T-helper 22 cell (primary cell): Measurements from ENCODE around the gene TGFB2.

Source experiments
- DNase-seq: peaks from one replicate; pipeline ENCODE4 v3.0.0-alpha.2; 2020; ENCODE audit warnings: low read depth

Gene TGFB2

DNA sequence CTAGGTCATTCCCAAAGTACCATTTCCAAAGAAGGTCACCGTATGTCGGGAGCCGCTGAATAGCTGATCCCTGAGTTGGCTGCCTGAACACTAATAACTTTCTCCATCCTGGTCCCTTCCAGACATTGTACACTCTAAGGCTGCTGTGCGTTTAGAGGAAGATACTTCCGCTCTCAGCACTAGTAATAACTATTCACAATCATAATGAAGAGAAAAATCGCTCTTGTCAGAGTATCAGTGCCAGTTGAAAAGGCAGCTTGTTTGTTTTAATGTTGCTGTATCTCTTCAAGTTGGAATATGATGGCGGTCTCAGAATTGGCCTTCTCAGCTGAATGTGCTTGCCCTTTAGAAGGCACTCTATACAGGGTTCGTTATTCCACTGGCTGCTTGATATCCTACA, 43.5 kb downstream of the TGFB2 start:
- DNase-seq, result no peak

DNA sequence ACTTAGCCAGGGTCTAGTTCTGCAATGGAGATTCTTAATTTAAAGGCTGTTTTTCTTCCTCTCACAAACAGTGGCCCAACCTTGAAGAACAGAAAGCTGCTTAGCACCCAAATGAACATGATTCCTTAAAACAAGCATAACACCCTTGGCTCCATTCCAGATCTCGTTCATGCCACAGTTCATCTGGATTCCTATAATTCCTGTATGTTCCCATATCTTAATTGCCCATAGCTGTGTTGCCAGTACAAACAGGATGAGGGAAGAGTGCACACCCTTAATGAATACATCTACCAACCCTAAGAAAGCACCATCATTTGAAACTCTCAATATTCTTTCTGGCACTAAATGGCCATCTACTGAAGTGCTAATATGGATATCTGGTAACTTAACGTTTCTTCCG, 45.5 kb downstream of the TGFB2 start:
- no peak for DNase-seq

DNA sequence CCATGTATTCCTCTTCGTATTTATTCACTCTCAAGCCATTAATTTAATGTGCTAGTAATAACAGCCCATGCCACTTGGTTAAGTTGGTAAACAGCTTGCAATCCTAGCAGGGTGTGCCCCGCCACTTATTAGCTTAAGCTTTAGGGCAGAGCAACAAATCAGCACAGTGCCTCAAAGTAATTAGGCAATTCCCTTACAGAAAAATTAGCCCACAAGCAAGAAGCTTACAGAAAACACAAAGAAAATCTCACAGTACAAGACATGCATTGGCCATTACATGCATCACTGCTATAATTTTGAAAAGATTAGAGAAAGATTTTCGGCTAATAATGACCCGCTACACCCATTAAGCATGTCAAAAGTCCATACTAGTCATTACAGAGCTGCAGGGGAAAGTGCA, 47.6 kb downstream of the TGFB2 start:
- DNase-seq, result no peak

DNA sequence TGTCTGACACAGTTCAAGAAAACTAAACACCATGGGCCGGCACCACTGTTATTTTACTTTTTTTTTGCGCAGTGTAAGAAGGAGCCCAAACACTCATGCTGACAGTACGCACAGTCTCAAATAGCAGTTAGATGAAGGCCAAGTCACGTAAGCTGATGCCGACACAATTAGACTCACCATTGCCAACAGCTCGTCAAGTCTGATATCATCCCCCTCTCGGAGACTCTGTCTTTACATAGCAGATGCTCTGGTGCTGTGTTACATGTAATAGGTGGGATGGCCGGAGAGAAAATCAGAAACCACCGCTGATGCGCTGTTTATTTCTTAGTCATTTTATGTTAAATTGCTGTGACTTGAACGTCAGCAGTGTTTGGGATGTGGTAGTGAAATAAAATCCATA, 49.3 kb downstream of the TGFB2 start:
- no peak for DNase-seq

DNA sequence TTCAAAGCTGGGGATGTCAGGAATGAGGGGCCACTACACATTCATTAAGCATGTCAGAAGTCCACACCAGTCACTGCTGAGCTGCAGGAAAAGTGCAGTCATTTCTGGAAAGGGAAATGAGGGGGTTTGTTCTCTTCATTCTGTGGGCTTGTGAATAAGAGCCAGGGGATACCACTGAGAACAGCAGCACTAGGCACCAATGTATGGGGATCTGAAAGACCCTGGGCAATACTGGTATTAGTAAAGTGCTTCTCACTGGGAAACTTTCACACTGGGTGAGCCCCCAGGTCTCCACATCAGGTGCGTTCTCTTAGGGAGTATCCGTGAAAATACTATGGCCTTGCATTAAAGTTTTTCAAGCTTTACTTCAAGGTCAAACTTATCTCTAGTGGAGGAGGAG, 49.9 kb downstream of the TGFB2 start:
- DNase-seq, result no peak

DNA sequence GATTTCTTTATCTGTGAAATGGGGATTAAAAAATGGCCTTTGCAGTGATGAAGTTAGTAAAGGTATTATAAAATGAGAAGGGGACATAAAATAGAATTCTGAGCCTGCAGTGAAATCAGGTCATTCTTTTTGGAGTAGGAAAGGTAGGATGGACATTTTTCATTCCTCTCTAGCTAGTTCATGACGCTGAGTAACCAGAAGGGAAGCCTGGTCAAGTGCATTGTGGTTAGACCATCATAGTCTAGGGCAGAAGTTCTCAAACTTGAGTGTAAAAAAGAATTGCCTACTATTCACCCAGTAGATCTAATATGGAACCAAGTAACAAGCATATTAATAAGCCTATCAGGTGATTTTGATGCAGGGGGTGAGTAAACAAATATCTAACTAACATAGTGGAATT, 50.8 kb downstream of the TGFB2 start:
- DNase-seq, result no peak

DNA sequence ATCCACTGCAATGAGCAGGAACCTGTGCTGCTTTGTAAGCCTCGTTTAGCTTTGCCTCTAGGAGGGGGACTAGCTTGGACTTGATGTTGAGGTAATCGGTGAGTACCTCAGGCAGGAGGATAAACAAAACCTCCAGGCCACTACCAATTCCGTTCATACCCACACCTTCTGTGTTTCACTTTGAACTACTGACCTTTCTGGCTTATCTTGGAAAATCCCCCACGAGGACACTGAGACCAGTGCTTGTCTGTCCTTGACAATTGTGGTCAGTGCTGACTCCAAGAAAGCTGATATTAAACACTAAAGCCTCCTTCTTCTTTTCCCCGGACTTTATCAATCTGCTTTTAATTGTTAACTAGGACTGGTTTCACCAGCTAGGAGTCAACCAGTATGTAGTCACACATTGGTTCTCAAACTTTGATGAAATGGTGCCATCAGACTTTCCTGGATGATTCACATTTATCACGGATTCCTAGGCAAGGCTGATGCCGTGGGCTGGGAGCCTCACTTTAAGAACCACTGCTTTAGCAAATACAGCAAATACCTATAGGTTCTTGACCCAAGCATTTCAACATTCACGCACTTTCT, 52.7 kb downstream of the TGFB2 start:
- DNase-seq, result no peak

DNA sequence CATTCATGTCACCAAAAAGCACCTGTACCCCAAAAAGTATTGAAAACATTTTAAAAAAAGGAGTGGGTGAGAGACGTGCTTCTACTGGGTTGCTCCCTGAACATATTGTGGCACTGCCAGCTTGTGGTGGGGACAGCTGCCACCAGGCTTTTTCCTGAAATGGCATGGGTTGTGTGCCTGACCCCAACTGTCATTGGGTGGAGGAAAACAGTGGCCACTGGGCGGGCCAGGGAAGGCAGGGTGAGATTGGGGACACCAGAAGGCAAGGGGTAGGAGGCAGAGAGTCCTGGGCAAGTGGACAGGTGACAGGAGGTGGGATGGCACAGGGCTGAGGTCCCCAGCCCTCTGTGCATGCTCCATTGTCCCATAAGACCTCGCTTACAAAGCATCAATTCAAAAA, 55.5 kb downstream of the TGFB2 start:
- no peak for DNase-seq

DNA sequence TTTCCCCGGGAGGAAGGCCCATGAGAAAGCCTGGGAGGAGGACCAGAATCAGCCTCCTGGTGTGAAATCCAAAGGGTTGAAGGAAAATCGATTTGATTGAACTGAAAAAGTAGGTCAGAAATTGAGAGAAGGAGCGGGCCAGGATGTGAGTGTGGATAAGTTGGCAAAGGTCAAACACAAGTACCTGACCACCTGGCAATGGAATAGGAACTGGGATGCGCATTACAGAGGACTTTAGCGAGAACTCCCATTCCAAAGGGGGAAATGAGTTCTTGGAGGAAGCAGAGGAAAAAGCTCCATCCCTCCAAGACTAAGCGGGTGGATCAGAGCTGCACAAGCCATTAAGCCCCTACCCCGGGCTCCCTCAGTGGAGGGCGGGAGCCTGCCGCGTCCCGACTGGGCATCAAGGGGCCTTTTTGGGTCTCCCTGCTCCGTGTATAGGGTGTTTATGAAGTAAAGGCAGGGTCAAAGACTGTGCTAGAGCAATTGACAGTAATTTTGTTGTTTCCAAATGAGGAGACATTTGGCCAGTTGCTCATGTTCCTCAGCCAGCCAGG, 56.4 kb downstream of the TGFB2 start:
- DNase-seq, result no peak

DNA sequence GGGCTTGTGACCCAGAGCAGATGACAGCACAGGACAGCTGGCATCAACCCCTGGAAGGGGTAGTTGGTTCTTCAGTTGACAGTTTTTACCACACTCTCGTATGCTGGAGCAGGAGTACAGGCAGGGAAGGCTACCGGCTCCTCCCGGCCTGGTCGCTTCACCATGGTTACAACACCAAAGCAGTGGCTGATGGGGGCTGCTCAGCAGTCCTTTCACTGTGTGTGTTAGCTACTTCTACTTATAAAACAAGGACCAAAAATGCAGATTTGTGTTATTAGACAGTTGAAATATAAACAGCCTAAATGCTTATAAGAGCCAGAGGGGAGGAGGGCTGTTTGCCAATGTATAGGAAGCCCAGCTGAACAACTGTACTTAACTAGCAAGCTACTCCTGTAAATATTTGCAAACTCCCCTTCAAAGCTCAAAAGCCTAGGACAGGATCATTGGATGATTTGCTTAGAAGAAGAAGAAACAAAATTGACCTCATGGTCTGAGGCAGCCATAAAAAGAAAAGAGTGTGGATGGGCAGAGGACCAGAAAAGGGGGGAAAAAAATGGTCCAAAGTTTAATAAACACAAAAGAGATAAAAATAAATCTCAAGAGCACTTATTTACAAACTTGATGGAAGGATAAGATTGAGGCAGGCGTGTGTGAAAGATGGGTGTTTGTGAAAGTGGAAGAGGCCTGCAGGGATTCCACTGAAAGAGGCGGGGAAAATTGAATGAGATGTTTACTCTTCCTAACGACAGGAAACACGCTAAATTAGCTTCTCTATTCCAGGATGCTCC, 57.1 kb downstream of the TGFB2 start:
- no peak for DNase-seq

DNA sequence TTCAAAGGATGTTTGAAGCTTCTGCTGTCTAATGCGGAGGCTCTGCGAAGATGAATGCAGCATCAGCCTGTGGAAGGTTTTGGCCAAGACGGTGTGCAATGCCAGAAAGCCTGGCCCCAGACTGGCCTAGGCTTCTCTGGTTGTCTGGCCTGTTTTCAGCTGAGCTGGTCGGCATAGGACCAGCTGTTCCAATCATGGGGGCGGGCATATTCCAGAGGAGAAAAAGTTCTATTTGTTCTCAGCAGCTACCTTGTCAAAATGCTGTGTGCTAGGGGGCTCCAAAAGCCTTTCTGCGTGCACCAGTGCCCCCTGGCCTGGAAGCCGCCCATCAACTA, 57.6 kb downstream of the TGFB2 start:
- no peak for DNase-seq

DNA sequence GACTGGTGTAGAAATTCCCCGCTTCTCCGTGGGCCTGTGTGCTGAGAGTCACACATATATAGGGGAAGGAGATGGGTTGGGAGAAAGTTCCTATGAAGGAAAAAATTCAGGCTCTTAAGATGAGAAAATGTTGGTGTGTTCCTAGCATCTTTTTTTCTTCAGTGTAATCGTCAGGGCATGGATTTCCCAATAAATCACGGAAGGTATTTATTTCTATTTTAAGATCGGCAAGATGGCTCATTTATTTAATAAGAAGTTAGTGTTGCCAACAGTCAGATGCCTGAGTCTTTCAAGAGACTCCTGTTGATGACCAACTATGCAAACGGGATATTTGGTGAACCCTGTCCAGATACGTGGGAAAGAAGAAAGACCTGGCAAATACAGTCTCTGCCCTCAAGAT, 58.2 kb downstream of the TGFB2 start:
- no peak for DNase-seq

DNA sequence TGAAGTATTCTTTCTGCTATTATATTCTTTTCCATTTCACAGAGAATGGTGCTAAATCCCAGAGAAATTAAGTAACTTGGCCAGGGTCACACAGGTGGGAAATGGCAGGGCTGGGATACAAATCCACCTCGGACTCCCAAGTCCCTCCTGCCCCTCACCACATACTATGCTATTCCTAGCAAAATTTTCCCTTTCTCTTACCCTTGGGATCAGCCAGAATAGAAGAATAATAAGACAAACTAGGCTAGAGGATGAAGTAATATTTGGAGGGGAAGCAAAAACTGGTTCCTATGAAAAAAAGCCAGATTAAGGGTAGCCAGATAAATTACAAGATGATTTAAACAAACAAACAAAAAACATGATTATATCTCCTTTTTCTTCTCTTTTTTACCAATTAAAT, 62.5 kb downstream of the TGFB2 start:
- DNase-seq, result no peak

DNA sequence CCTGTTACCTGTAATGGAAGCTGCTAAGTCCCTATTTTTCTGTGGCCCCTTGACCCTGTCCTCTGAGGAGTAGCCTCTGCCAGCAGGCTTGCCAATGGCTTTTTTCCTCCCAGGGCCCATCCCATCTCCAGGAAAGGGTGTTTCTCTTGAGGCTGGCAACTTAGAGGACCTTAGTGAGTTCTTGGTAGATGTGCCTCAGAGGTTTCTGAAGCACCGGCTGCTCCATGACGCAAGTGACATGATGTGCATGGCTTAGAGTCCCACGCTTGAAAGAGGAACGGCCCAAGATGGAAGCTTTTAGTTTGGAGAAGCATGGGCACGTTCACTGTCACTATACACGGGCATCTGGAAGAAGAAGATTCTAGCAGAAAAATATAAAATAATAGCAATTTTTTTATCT, 63.0 kb downstream of the TGFB2 start:
- DNase-seq, result no peak

DNA sequence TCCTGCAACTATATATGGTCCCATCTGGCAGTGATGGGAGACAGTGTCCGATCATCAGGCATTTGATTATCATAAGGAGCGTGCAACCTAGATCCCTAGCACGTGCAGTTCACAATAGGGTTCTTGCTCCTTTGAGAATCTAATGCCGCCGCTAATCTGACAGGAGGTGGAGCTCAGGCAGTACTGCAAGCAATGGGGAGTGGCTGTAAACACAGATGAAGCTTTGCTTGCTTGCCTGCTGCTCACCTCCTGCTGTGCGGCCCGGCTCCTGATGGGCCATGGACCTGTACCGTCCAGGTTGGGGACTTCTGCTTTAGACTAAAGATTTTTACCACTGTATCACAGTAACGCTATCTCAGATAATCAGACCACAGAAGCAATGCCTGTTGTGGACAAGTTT, 63.8 kb downstream of the TGFB2 start:
- no peak for DNase-seq

DNA sequence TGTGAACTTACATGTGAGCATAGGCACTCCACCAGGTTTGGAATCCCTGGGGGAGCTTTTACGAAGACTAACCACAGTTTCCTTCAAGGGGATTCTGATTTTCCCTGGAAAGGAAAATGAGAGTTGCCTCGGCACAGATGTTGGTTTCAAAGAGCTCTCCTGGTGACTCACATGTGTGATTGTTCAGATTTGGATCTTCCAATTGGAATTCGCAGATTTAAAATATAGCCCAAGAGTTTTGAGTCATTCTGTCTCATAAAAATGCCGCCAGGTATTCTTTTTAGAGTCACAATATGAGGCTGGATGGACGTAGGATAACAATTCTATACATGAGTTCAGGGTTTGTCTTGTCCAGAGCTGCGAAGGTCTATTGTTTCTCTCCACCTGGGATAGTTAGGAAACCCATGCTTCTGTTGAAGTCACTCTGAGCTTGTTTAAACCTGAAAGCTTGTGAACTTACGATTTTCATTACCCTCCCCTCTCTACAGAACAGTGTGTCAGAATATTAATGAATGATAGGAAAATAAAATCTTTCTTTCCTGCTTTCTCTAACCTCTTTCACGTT, 64.9 kb downstream of the TGFB2 start:
- no peak for DNase-seq

DNA sequence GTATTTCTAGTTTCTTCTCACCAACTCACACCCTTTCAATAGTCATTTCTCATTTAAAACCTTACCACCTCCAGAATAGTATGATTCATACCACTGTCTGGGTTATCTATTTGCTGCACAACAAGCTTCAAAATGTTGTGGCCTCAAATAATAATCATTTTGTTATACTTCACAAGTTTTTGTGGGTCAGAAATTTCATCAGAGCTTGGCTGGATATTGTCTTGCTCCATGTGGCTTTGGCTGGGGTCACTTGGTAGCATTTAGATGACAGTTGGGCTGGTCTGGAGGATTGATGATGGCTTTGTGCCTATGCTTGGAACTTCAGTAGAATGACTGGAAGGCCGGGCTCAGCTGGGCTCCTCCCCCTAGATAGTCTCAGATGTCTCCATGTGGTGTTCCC, 66.0 kb downstream of the TGFB2 start:
- no peak for DNase-seq

DNA sequence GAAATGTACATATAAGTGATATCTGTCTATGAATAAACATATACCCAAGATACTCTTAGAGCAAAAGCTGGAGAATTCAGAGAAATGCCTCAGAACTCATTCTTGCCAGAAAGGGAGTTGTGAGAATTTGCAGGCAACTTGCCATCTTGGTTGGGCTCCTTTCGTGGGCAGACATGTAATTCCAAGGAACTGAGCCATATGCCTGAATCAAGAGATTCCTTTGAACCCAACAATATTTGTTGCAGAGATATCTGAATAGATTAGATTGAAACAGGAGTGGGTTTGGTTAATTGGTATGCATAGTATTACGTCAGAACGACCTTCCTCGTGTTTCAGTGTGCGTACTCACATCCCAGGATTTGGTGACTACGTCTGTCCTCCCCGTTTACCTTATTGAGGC, 67.0 kb downstream of the TGFB2 start:
- no peak for DNase-seq

DNA sequence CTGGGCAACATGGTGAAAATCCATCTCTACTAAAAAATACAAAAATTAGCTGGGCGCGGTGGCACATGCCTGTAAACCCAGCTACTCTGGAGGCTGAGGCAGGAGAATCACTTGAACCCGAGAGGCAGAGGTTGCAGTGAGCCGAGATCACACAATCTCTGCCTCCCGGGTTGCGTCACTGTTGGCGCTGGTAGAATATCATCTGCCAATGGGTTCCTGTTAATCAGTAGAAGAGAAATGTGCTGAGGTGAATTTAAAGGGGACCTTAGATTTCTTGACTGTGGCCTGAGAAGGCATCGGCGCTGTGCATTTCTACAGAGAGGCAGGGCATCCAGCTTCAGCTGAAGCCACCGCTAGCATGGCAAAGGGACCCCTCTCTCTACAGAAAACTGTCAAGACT, 68.0 kb downstream of the TGFB2 start:
- DNase-seq, result no peak

DNA sequence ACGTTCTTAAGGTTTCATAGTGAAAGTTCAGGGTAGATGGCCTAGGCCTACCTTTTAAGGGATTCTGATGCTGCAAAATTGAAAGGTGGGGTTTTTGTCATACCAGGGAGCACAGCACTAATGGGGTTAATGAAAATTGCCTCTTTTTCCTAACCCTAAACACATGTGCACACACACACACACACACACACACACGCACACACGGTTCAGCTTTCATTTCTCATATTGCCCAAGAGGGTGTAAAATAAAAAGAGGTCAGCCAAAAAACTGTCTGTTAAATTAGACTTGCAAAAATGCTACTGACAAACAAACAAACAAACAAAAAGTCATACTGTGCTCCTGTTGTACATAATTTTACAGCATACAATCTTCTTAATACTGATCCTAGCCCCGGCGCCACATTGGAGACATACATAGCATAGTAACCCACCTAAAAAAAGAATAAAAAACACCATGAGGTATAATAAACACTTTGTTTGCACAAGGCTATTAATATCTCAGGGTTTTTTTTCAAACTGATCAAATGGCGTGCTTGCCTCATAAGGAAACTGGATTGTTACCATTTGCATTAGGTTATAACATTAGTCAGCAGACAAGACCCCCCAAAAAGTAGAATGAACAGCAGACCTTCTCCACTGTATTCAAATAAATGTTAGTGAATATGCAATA, 69.1 kb downstream of the TGFB2 start:
- DNase-seq, result no peak

DNA sequence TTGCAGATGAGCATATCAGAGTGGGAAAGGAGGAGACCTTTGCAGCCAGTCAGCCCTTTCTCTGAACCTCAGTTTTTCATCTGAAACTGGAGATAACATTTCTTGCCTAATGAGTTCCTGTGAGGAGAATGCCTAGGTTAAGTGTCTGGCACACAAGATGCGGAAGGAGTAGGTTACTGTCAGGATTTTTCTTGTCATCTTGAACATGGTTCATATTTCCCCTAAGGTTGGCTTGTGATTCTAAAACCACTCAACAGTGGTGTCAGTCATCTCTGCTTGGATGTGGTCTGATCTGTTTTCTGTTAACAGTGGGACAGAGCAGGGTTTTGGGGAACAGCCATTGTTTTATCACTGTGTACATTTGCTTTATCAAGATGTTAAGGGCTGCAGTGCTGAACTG, 70.6 kb downstream of the TGFB2 start:
- no peak for DNase-seq

DNA sequence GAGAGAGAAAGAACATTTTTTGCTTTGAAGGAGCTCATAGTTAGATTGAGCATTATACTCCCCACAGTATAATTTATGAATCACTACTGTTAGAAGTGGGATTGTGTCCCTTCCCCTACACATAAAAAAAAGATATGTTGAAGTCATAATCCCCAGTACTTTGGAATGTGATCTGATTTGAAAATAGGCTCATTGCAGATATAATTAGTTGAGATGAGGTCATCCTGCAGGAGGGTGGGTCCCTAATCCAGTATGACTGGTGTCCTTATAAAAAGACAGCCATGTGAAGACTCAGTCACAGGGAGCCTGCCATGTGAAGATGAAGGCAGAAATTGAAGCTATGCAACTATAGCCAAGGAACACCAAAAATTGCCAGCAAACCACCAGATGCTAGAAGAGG, 76.4 kb downstream of the TGFB2 start:
- DNase-seq, result no peak

DNA sequence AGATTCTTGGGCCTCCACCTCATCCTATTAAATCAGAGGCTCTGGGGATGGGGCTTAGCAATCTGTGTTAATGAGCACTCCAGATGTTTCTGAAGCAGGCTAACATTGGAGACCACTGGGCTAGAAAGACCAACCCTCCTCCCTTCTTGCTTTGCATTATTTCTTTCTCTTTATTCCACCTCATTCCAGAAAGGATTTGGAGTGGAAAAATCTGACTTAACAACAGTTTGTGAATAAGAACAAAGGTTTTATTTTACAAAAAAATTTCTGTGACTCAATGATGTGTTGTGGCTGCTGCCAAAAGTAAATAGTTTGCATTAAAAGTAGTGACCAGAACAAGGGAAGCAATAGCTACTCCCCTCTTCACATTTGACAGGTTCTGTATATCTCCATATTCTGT, 79.4 kb downstream of the TGFB2 start:
- no peak for DNase-seq
